Fibroblast of the aortic adventitia (primary cell): ENCODE data around the gene BTBD7. TPM values are rescaled to one million over a fixed set of nuclear protein-coding genes. Genes with fewer than 3 reads are reported as not detected.

Source experiments
- DNase-seq: peaks from one replicate; pipeline ENCODE4 v3.0.0-alpha.2; 2010; ENCODE audit warnings: low read depth
- H3K4me3 ChIP-seq: 2 replicates; pipeline ENCODE4 v1.5.1; 2011; ENCODE audit warnings: low read depth, mild to moderate bottlenecking, control low read depth, low read length, moderate library complexity
- CTCF ChIP-seq: IDR thresholded peaks from 2 replicates; pipeline ENCODE4 v1.5.1; 2011; ENCODE audit warnings: mild to moderate bottlenecking, low read length, control low read depth, inconsistent platforms; ENCODE audit not compliant: insufficient read depth
- total RNA-seq: library from RNA; depleted of rRNA; stranded (reverse); fragments of >200 nt; gene quantifications from 2 replicates; pipeline ENCODE4 v1.2.3, GENCODE V29; 2012; ENCODE audit warnings: low replicate concordance

Gene BTBD7
- total RNA-seq, 1 donor: 38.0 TPM

GRCh38 chr14:93295541-93296220 lies 37.2 kb downstream of the BTBD7 start:
- TF ChIP-seq CTCF: no peak
- H3K4me3 ChIP-seq: no peak overlapping the region
- DNase-seq: no peak

- H3K4me3 ChIP-seq: no peak overlapping the region
- DNase-seq: peak; percentile 40
- no peak for TF ChIP-seq CTCF
Measured at GRCh38 chr14:93286212-93286890, 46.5 kb downstream of the BTBD7 start.

GRCh38 chr14:93285044-93285443 lies 47.8 kb downstream of the BTBD7 start:
- TF ChIP-seq CTCF: no peak
- peak; percentile 12 for DNase-seq
- H3K4me3 ChIP-seq: no peak overlapping the region

- DNase-seq: peak; percentile 16
- no peak overlapping the region for H3K4me3 ChIP-seq
- no peak for TF ChIP-seq CTCF
Measured at GRCh38 chr14:93281937-93282336, 50.9 kb downstream of the BTBD7 start.

GRCh38 chr14:93280743-93281142 lies 52.1 kb downstream of the BTBD7 start:
- DNase-seq: no peak
- no peak overlapping the region for H3K4me3 ChIP-seq
- no peak for TF ChIP-seq CTCF

- TF ChIP-seq CTCF: no peak
- no peak overlapping the region for H3K4me3 ChIP-seq
- no peak for DNase-seq
Measured at GRCh38 chr14:93276031-93276716, 56.7 kb downstream of the BTBD7 start.
